AG09309 (cell line): ENCODE data around the gene NT5C1A.

Experiments used
- DNase-seq: peaks from one replicate; pipeline ENCODE4 v3.0.0-alpha.2; 2010; ENCODE audit warnings: low read depth
- H3K4me3 ChIP-seq: 2 replicates; pipeline ENCODE4 v1.5.1; 2011; ENCODE audit warnings: mild to moderate bottlenecking, low read depth, low read length, moderate library complexity; ENCODE audit not compliant: control insufficient read depth
- TF ChIP-seq, protein P1 (sequence below): IDR thresholded peaks from 2 replicates; pipeline ENCODE4 v1.5.1; 2011; ENCODE audit warnings: mild to moderate bottlenecking, low read depth, low read length, inconsistent platforms; ENCODE audit not compliant: insufficient read depth, control insufficient read depth; ENCODE audit errors: missing control alignments

The NT5C1A gene

GRCh38 chr1:39687243-39687642 is 15.3 kb upstream of the NT5C1A start:
- H3K4me3 ChIP-seq: no peak overlapping the region

GRCh38 chr1:39685071-39685470 is 13.2 kb upstream of the NT5C1A start:
- no peak overlapping the region for H3K4me3 ChIP-seq
- DNase-seq: no peak
- TF ChIP-seq, protein P1, sequence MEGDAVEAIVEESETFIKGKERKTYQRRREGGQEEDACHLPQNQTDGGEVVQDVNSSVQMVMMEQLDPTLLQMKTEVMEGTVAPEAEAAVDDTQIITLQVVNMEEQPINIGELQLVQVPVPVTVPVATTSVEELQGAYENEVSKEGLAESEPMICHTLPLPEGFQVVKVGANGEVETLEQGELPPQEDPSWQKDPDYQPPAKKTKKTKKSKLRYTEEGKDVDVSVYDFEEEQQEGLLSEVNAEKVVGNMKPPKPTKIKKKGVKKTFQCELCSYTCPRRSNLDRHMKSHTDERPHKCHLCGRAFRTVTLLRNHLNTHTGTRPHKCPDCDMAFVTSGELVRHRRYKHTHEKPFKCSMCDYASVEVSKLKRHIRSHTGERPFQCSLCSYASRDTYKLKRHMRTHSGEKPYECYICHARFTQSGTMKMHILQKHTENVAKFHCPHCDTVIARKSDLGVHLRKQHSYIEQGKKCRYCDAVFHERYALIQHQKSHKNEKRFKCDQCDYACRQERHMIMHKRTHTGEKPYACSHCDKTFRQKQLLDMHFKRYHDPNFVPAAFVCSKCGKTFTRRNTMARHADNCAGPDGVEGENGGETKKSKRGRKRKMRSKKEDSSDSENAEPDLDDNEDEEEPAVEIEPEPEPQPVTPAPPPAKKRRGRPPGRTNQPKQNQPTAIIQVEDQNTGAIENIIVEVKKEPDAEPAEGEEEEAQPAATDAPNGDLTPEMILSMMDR: no peak

More at GRCh38 chr1:39687243-39687642, 15.3 kb upstream of the NT5C1A start:
- TF ChIP-seq, protein P1: no peak
- no peak for DNase-seq

GRCh38 chr1:39684313-39684664 is 12.4 kb upstream of the NT5C1A start:
- no peak for DNase-seq
- H3K4me3 ChIP-seq: no peak overlapping the region
- TF ChIP-seq, protein P1: no peak

DNA sequence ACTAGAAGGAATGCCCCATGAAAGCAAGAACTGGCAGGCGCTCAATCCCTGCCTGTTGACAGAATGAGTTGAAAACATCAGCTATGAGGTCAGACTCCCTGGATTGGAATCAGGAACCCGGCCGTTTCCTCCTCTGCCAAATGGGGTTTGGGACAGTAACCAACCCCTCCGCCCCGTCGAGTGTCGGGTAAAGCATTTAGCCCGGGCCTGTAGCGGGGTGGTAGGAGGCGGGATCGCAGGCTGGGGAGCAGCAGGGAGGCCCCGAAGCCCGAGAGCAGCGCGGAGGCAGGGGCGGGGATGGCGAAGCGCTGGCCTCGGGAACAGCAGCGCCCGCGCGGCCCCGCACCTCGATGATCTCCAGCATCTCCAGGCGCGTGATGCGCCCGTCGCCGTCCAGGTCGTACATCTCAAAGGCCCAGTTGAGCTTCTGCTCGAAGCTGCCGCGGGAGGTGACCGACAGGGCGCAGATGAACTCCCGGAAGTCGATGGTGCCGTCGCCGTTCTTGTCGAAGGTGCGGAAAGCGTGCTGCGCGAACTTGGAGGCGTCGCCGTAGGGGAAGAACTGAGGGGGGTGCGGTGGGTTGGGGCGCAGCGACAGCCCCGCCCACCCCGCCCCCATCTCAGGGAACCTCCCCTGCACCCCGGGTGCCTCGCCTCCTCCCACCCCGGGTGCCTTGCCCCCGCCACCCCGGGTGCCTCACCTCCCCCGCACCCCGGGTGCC is 11.8 kb upstream of the NT5C1A start:
- no peak for DNase-seq
- TF ChIP-seq, protein P1: no peak
- no peak overlapping the region for H3K4me3 ChIP-seq

- no peak overlapping the region for H3K4me3 ChIP-seq
- DNase-seq: no peak
- TF ChIP-seq, protein P1: no peak
These were observed 10.1 kb upstream of the NT5C1A start for GRCh38 chr1:39681999-39682398.

DNA sequence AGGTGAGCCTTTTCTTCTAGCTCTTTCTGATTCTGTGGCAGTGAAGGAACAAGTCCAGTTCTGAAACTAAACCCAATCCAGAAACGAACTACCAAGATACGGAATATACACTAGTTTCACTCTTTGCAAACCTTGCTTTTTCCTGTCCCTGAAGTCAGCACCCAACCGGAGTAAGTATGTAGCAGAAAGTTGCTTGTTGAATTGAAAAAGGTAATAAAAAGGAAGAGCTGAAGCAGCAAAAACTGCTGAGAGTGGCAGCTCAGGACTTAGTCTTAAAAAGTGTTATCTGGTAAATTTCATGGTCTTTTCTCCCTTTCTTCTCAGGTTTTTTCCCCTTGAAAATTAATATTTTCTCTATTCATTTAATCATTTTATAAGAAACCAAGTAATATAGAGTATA is 9.4 kb upstream of the NT5C1A start:
- no peak for DNase-seq
- no peak overlapping the region for H3K4me3 ChIP-seq
- TF ChIP-seq, protein P1: no peak
